K562 (cell line): ENCODE results near the gene GDAP2. TPM values are rescaled to one million over a fixed set of nuclear protein-coding genes. Genes with fewer than 3 reads are reported as not detected.

Experiments used
- ESRRB ChIP-seq: fragments of 250-450 bp; sonication (Bioruptor Pico); IDR thresholded peaks from 2 replicates; pipeline ENCODE4 v1.5.0; 2020; ENCODE audit warnings: mild to moderate bottlenecking, moderate library complexity, borderline replicate concordance
- ETV6 ChIP-seq, 3 experiments: fragments of 150-350 bp in 1 of 3; sonication (generic) in 1 of 3; formaldehyde crosslinking in 1 of 3; IDR thresholded peaks; 2 replicates each; pipeline versions ENCODE4 v1.6.1 to v1.8.0; 2014 to 2022; ENCODE audit warnings: borderline replicate concordance in 2 of 3, low read depth in 2 of 3, antibody characterized with exemption in 1 of 3, low read length in 1 of 3, mild to moderate bottlenecking in 1 of 3, missing genetic modification reagents in 1 of 3
- GTF2E2 ChIP-seq: fragments of 200-800 bp; sonication (Bioruptor generic); IDR thresholded peaks from 2 replicates; pipeline ENCODE4 v1.6.1; 2016; ENCODE audit warnings: missing genetic modification characterization, missing compliant biosample characterization
- NEUROD1 ChIP-seq: fragments of 150-350 bp; IDR thresholded peaks from 2 replicates; pipeline ENCODE4 v1.6.1; 2014; ENCODE audit warnings: borderline replicate concordance, low read length, low read depth; ENCODE audit not compliant: partially characterized antibody
- TGIF2 ChIP-seq: sonication (generic); formaldehyde crosslinking; IDR thresholded peaks from 2 replicates; pipeline ENCODE4 v1.8.1; 2022; ENCODE audit warnings: mild to moderate bottlenecking, missing genetic modification reagents, moderate library complexity
- polyA plus RNA-seq, 8 experiments: library from polyadenylated mRNA; depleted of rRNA in 4 of 8; stranded (reverse) in 5 of 8; unstranded in 3 of 8; fragments of >200 nt; fragmentation: Nextera tagmentation in 2 of 8; fragmentation: Illumina TruSeq in 1 of 8; extraction: Ambion mirVana in 2 of 8; extraction: Trizol in 1 of 8; gene quantifications; 2 replicates each; pipeline versions ENCODE4 v1.2.1 to v1.2.3, GENCODE V29; 2011 to 2014; ENCODE audit warnings: inconsistent platforms in 1 of 8, missing spikeins in 1 of 8
- total RNA-seq, 7 experiments: library from RNA; depleted of rRNA in 6 of 7; stranded (reverse); fragments of >200 nt in 6 of 7; fragmentation: Illumina TruSeq in 2 of 7; extraction: Trizol in 2 of 7; gene quantifications; 2 replicates each; pipeline versions ENCODE4 v1.2.1 to v1.2.3, GENCODE V29; 2011 to 2021; ENCODE audit warnings: low replicate concordance in 1 of 7
- TF ChIP-seq, protein P1 (sequence below): fragments of 450-650 bp; IDR thresholded peaks from 2 replicates; pipeline ENCODE4 v1.6.1; 2016; ENCODE audit warnings: low read depth
- TF ChIP-seq, protein P2 (sequence below): sonication (generic); formaldehyde crosslinking; IDR thresholded peaks from 2 replicates; pipeline ENCODE4 v1.8.0; 2022; ENCODE audit warnings: mild to moderate bottlenecking, missing genetic modification reagents
- TF ChIP-seq, protein P3 (sequence below): sonication (generic); formaldehyde crosslinking; IDR thresholded peaks from 2 replicates; pipeline ENCODE4 v1.8.1; 2023; ENCODE audit warnings: mild to moderate bottlenecking, missing genetic modification reagents
- TF ChIP-seq, protein P4 (sequence below): fragments of 450-650 bp; formaldehyde crosslinking; IDR thresholded peaks from 2 replicates; pipeline ENCODE4 v1.4.0; 2022; ENCODE audit warnings: missing genetic modification characterization

The GDAP2 gene
- total and polyA plus RNA-seq, 9 of the 15 experiments (the other 6 are each of a cell fraction or from before 2014, with no cell fraction given) = 4.1 to 23.1 (median 13.2) TPM

DNA sequence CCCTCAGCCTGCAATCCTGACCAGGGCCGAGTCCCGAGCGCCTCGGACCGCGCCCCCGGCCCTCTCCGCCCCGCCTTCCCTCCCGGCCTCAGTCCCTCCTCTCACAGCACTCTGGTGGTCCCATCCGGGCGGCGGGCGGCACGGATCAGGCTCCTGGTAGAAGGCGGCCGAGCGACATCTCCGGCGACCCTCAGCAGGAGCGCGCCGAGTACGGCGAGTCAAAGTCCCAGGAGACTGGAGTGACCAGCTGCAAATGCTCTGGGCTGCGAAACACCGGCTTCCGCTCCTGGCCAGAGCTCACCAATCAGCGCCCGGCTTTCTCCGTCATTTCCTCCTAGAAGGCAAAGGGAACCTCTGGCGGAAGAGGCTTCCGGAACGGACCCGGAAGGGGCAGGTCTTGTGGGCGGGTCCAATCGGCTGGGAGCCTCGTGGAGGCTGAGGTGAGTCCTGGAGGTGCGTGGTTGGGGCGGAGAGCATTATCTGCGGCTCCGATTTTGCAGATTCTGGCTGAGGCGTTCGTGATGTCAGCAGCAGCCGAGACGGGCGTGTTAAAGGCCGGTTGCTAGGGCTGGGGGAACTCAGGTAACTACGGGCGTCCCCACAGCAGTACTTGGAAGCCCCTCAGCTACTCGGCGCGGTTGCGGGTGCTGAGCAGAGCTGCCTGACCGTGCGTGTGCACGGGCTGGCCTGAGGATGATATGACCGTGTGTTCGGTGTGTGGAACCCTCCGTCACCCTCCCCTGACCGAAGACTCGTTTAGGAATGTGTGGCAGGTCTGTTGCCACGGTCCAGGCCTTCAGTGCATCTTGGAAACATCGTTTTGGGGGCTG lies at the start of gene GDAP2, which contains the start of gene WDR3 (continued):
- TF ChIP-seq, protein P1, sequence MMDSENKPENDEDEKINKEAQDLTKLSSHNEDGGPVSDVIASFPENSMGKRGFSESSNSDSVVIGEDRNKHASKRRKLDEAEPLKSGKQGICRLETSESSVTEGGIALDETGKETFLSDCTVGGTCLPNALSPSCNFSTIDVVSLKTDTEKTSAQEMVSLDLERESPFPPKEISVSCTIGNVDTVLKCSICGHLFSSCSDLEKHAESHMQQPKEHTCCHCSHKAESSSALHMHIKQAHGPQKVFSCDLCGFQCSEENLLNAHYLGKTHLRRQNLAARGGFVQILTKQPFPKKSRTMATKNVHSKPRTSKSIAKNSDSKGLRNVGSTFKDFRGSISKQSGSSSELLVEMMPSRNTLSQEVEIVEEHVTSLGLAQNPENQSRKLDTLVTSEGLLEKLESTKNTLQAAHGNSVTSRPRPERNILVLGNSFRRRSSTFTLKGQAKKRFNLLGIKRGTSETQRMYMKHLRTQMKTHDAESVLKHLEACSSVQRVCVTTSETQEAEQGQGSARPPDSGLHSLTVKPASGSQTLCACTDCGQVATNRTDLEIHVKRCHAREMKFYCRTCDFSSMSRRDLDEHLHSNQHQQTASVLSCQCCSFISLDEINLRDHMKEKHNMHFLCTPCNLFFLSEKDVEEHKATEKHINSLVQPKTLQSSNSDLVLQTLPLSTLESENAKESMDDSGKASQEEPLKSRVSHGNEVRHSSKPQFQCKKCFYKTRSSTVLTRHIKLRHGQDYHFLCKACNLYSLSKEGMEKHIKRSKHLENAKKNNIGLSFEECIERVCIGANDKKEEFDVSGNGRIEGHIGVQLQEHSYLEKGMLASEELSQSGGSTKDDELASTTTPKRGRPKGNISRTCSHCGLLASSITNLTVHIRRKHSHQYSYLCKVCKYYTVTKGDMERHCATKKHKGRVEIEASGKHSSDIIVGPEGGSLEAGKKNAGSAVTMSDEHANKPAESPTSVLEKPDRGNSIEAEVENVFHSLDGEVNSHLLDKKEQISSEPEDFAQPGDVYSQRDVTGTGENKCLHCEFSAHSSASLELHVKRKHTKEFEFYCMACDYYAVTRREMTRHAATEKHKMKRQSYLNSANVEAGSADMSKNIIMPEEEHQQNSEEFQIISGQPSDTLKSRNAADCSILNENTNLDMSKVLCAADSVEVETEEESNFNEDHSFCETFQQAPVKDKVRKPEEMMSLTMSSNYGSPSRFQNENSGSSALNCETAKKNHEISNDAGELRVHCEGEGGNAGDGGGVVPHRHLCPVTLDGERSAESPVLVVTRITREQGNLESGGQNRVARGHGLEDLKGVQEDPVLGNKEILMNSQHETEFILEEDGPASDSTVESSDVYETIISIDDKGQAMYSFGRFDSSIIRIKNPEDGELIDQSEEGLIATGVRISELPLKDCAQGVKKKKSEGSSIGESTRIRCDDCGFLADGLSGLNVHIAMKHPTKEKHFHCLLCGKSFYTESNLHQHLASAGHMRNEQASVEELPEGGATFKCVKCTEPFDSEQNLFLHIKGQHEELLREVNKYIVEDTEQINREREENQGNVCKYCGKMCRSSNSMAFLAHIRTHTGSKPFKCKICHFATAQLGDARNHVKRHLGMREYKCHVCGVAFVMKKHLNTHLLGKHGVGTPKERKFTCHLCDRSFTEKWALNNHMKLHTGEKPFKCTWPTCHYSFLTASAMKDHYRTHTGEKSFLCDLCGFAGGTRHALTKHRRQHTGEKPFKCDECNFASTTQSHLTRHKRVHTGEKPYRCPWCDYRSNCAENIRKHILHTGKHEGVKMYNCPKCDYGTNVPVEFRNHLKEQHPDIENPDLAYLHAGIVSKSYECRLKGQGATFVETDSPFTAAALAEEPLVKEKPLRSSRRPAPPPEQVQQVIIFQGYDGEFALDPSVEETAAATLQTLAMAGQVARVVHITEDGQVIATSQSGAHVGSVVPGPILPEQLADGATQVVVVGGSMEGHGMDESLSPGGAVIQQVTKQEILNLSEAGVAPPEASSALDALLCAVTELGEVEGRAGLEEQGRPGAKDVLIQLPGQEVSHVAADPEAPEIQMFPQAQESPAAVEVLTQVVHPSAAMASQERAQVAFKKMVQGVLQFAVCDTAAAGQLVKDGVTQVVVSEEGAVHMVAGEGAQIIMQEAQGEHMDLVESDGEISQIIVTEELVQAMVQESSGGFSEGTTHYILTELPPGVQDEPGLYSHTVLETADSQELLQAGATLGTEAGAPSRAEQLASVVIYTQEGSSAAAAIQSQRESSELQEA = no peak
- TF ChIP-seq, protein P2, sequence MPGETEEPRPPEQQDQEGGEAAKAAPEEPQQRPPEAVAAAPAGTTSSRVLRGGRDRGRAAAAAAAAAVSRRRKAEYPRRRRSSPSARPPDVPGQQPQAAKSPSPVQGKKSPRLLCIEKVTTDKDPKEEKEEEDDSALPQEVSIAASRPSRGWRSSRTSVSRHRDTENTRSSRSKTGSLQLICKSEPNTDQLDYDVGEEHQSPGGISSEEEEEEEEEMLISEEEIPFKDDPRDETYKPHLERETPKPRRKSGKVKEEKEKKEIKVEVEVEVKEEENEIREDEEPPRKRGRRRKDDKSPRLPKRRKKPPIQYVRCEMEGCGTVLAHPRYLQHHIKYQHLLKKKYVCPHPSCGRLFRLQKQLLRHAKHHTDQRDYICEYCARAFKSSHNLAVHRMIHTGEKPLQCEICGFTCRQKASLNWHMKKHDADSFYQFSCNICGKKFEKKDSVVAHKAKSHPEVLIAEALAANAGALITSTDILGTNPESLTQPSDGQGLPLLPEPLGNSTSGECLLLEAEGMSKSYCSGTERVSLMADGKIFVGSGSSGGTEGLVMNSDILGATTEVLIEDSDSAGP (CRISPR knock-in tag) = no peak; the same call in 1 of the 2 replicates
- TF ChIP-seq TGIF2 (CRISPR knock-in tag) (peak; percentile 71; the same call in 1 of the 2 replicates), NEUROD1 (peak; percentile 46), GTF2E2 (tag) (no peak), ESRRB (no peak), ETV6 (IDR thresholded peaks at IDR 0.05; ENCODE audit: borderline replicate concordance in 1 of 2, low read depth in 2 of 2, low read length in 1 of 2) (peak in 1 of 2 experiments; percentile 43; a peak in 1 of 4 replicates), ETV6 (CRISPR knock-in tag; IDR thresholded peaks at IDR 0.05; ENCODE audit: borderline replicate concordance) (0 out of 2 replicates have a peak, but pooled peaks have one; percentile 25)
- TF ChIP-seq, protein P3, sequence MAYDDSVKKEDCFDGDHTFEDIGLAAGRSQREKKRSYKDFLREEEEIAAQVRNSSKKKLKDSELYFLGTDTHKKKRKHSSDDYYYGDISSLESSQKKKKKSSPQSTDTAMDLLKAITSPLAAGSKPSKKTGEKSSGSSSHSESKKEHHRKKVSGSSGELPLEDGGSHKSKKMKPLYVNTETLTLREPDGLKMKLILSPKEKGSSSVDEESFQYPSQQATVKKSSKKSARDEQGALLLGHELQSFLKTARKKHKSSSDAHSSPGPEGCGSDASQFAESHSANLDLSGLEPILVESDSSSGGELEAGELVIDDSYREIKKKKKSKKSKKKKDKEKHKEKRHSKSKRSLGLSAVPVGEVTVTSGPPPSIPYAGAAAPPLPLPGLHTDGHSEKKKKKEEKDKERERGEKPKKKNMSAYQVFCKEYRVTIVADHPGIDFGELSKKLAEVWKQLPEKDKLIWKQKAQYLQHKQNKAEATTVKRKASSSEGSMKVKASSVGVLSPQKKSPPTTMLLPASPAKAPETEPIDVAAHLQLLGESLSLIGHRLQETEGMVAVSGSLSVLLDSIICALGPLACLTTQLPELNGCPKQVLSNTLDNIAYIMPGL (CRISPR knock-in tag) = no peak
- TF ChIP-seq, protein P4, sequence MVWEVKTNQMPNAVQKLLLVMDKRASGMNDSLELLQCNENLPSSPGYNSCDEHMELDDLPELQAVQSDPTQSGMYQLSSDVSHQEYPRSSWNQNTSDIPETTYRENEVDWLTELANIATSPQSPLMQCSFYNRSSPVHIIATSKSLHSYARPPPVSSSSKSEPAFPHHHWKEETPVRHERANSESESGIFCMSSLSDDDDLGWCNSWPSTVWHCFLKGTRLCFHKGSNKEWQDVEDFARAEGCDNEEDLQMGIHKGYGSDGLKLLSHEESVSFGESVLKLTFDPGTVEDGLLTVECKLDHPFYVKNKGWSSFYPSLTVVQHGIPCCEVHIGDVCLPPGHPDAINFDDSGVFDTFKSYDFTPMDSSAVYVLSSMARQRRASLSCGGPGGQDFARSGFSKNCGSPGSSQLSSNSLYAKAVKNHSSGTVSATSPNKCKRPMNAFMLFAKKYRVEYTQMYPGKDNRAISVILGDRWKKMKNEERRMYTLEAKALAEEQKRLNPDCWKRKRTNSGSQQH (CRISPR knock-in tag) = no peak
